NCI-H1436 treated with DMSO at 0.1 percent for 48 hours (cell line): ENCODE results near the gene TMA7.

Source experiments
- DNase-seq: peaks from one replicate; lab custom pipeline; 2025; lab: John Stamatoyannopoulos, UW

TMA7 gene

GRCh38 chr3:48423241-48423882, 16.7 kb upstream of the TMA7 start:
- DNase-seq, result no peak

- DNase-seq, result no peak
Measured at GRCh38 chr3:48423883-48424695, 16.0 kb upstream of the TMA7 start.

GRCh38 chr3:48425281-48425812, 14.7 kb upstream of the TMA7 start:
- DNase-seq, result no peak

- DNase-seq, result no peak
Measured at GRCh38 chr3:48426401-48426909, 13.6 kb upstream of the TMA7 start.

- DNase-seq, result no peak
Measured at GRCh38 chr3:48426944-48427629, 13.0 kb upstream of the TMA7 start.

- DNase-seq, result no peak
Measured at GRCh38 chr3:48427630-48427962, 12.5 kb upstream of the TMA7 start.

- DNase-seq, result no peak
Measured at GRCh38 chr3:48428088-48428571, 11.9 kb upstream of the TMA7 start.

GRCh38 chr3:48428572-48429316, 11.3 kb upstream of the TMA7 start:
- DNase-seq, result no peak

- no peak for DNase-seq
Measured at GRCh38 chr3:48429317-48429959, 10.6 kb upstream of the TMA7 start.

- DNase-seq, result no peak
Measured at GRCh38 chr3:48429960-48430707, 9.9 kb upstream of the TMA7 start, which contains the start of gene PLXNB1. PLXNB1 (minus strand) TSS chr3:48430086; CDS start chr3:48424611, 5,475 bp downstream.

GRCh38 chr3:48430708-48431101, 9.4 kb upstream of the TMA7 start:
- no peak for DNase-seq

- DNase-seq, result no peak
Measured at GRCh38 chr3:48431224-48432029, 8.6 kb upstream of the TMA7 start.

GRCh38 chr3:48432411-48433371, 7.4 kb upstream of the TMA7 start:
- DNase-seq, result no peak

- no peak for DNase-seq
Measured at GRCh38 chr3:48433472-48434118, 6.5 kb upstream of the TMA7 start.

- DNase-seq, result no peak
Measured at GRCh38 chr3:48434591-48435222, 5.3 kb upstream of the TMA7 start.

- no peak for DNase-seq
Measured at GRCh38 chr3:48435223-48435595, 4.8 kb upstream of the TMA7 start.

- DNase-seq, result no peak
Measured at GRCh38 chr3:48435774-48436476, 4.1 kb upstream of the TMA7 start.
